Measurements from ENCODE around the gene TMEM259. TPM values are rescaled to one million over a fixed set of nuclear protein-coding genes. Genes with fewer than 3 reads are reported as not detected.

Gene TMEM259
- total RNA-seq, 4 donors from 2014 or later: 101 to 182 (median 146) TPM

DNA sequence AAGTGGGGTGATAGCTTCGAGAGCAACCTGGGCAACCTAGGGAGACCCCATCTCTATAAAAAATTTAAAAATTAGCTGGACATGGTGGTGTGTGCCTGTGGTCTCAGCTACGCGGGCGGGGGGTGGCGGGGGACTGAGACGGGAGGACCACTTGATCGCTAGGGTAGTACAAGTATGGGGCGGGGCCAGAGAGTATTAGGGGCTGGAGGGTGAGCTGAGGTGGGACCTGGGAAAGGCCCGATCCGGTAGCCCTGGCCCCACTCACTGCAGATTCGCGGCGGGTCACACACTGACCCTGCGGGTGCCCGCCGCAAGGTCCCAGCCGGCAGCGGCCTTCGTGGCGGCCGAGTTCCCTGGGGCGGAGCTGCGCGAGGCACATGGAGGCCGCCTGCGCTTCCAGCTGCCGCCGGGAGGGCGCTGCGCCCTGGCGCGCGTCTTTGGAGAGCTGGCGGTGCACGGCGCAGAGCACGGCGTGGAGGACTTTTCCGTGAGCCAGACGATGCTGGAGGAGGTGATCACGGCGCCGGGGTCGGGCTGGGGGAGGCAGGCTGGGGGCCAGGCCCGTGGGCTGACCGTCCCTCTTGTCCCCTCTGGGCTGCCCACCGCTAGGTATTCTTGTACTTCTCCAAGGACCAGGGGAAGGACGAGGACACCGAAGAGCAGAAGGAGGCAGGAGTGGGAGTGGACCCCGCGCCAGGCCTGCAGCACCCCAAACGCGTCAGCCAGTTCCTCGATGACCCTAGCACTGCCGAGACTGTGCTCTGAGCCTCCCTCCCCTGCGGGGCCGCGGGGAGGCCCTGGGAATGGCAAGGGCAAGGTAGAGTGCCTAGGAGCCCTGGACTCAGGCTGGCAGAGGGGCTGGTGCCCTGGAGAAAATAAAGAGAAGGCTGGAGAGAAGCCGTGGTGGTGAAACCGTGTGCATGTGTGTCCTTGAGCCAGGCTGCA is 44.0 kb upstream of the TMEM259 start:
- H3K36me3 ChIP-seq: no peaks in the 10 kb centered on the region
- H3K27me3 ChIP-seq: peaks cover 4 to 56% (median 8%) of the 10 kb centered on the region in 4 donors
- intact Hi-C loops (cut with DNase I): no loop called here
- peak overlapping the region in 2 of 4 donors; percentile 13 to 43 for H3K4me3 ChIP-seq
- TF ChIP-seq, protein P1, sequence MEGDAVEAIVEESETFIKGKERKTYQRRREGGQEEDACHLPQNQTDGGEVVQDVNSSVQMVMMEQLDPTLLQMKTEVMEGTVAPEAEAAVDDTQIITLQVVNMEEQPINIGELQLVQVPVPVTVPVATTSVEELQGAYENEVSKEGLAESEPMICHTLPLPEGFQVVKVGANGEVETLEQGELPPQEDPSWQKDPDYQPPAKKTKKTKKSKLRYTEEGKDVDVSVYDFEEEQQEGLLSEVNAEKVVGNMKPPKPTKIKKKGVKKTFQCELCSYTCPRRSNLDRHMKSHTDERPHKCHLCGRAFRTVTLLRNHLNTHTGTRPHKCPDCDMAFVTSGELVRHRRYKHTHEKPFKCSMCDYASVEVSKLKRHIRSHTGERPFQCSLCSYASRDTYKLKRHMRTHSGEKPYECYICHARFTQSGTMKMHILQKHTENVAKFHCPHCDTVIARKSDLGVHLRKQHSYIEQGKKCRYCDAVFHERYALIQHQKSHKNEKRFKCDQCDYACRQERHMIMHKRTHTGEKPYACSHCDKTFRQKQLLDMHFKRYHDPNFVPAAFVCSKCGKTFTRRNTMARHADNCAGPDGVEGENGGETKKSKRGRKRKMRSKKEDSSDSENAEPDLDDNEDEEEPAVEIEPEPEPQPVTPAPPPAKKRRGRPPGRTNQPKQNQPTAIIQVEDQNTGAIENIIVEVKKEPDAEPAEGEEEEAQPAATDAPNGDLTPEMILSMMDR (IDR thresholded peaks at IDR 0.05): peak; percentile 69 to 94 (median 86)
- TF ChIP-seq POLR2A (IDR thresholded peaks at IDR 0.05): no peak
- H3K9me3 ChIP-seq: no peaks in the 10 kb centered on the region
- no peak for DNase-seq
- peaks cover 22 to 57% (median 31%) of the 10 kb centered on the region in 3 donors for H3K4me1 ChIP-seq
- peak overlapping the region in 1 of 4 donors; percentile 21 for H3K27ac ChIP-seq
- WGBS, 2 donors: 12 to 21% methylated on average over 16 to 25 of the region's 60 CpGs

DNA sequence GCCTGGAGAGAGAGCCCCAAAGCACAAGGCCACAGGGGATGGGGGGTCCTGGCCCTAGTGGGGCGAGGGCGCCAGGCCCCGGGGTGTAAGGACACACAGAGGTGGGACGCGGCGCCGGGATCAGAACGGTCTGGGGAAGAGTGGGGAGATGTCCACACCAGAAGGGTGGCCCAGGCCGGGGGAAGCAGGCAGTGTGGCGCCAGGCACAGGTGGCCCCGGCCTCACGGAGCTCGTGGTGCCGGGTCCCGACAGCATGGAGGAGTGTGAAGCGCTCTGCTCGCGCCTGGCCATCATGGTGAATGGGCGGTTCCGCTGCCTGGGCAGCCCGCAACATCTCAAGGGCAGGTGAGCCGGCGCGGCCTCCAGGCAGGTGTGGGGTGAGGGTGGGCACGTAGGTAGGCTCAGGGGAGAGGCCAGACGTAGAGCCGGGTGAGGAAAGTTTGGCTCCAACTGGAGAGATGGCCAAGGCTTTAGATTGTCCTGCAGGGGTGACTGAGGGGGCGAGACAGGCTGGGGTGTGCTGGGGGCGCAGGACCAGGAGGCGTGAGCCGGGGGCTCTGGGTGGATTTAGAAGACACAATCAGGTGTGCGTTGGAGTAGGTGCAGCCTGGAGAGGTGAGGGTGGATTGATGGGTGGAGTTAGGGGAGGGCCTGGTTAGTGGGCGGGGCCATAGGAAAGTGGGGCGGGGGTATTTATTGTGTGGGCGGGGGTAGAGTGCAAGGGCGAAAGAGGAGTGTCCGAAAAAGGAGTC is 43.2 kb upstream of the TMEM259 start:
- H3K4me3 ChIP-seq: no peak overlapping the region
- intact Hi-C loops (cut with DNase I): no loop called here
- peaks cover 0 to under 1% (median 0%) of the 10 kb centered on the region in 3 donors for H3K36me3 ChIP-seq
- WGBS, 2 donors: 66 to 78% methylated on average over 15 to 28 of the region's 37 CpGs
- H3K27me3 ChIP-seq: peaks cover 4 to 48% (median 8%) of the 10 kb centered on the region in 4 donors
- H3K9me3 ChIP-seq: peaks cover 0 to 5% (median 0%) of the 10 kb centered on the region in 3 donors
- TF ChIP-seq, protein P1 (IDR thresholded peaks at IDR 0.05): no peak
- TF ChIP-seq POLR2A (IDR thresholded peaks at IDR 0.05): no peak
- H3K27ac ChIP-seq: no peak overlapping the region
- peaks cover 22 to 49% (median 31%) of the 10 kb centered on the region in 3 donors for H3K4me1 ChIP-seq
- DNase-seq: no peak

DNA sequence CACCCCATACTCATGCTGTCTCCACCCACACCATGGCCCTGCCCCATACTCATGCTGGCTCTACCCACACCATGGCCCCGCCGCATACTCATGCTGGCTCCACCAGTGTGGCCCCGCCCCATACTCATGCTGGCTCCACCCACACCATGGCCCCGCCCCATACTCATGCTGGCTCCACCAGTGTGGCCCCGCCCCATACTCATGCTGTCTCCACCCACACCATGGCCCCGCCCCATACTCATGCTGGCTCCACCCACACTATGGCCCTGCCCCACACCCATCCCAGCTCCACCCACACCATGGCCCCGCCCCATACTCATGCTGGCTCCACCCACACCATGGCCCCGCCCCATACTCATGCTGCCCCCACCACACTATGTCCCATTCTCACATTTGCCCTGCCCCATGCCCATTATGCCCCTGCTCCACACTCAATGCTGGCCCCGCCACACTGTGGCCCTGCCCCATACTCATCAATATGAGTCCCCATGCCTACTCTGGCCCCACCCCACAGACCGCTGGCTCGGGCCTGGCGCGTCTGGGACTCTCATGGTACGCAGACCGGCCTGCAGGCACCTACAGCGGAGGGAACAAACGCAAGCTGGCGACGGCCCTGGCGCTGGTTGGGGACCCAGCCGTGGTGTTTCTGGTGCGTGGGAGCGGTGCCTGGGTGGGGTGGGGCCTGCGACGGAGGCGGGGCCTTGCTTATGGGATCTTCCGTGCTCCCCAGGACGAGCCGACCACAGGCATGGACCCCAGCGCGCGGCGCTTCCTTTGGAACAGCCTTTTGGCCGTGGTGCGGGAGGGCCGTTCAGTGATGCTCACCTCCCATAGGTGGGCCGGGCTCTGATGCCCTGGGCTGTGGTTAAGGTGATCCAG is 42.3 kb upstream of the TMEM259 start:
- TF ChIP-seq, protein P1 (IDR thresholded peaks at IDR 0.05): no peak
- no peak for TF ChIP-seq POLR2A (IDR thresholded peaks at IDR 0.05)
- Histone ChIP-seq H3K4me3 (no peak overlapping the region), H3K9me3 (peaks cover 0 to 13% (median 5%) of the 10 kb centered on the region in 3 donors), H3K4me1 (peaks cover 22 to 41% (median 28%) of the 10 kb centered on the region in 3 donors), H3K27ac (no peak overlapping the region), H3K27me3 (peaks cover 4 to 40% (median 8%) of the 10 kb centered on the region in 4 donors), H3K36me3 (peaks cover 0 to 9% (median 0%) of the 10 kb centered on the region in 3 donors)
- intact Hi-C loops (cut with DNase I): no loop called here
- 62 to 82% methylated on average over 5 to 8 of the region's 37 CpGs for WGBS, 2 donors
- no peak for DNase-seq

DNA sequence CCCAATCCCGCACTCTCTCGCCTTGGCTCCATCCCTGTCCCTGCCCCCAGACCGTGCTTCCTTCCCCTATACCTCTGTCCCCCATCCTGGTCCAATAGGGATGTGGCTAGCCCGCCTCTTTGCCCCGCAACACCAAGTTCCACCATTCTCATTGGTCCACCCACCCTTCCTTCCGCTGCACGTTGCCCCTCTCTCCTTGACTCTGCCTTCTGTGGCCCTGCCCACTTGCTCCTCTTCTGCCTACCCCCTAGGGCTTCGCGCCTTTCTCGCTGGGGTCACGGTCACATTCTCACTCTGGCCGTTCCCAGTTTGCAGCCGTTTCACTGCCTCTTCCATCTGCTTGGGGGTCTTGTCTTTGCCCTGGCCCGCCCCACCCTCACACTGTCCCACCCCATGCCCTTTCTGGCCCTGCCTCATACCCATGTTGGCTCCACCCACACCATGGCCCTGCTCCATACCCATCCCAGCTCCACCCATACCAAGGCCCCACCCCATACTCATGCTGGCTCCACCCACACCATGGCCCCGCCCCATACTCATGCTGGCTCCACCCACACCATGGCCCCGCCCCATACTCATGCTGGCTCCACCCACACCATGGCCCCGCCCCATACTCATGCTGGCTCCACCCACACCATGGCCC is 41.6 kb upstream of the TMEM259 start:
- Histone ChIP-seq H3K36me3 (peaks cover 0 to 16% (median 0%) of the 10 kb centered on the region in 3 donors), H3K27ac (no peak overlapping the region), H3K4me1 (peaks cover 22 to 33% (median 28%) of the 10 kb centered on the region in 3 donors), H3K9me3 (peaks cover 0 to 20% (median 13%) of the 10 kb centered on the region in 3 donors), H3K4me3 (no peak overlapping the region), H3K27me3 (peaks cover 4 to 32% (median 5%) of the 10 kb centered on the region in 4 donors)
- TF ChIP-seq, protein P1 (IDR thresholded peaks at IDR 0.05): no peak
- TF ChIP-seq POLR2A (IDR thresholded peaks at IDR 0.05): no peak
- DNase-seq: no peak
- intact Hi-C loops (cut with DNase I): no loop called here
- WGBS, 2 donors: 86 to 89% methylated on average over 16 to 17 of the region's 17 CpGs

Data from esophagus squamous epithelium (tissue), 5 donors.